HEK293T (cell line): ENCODE data around the gene HLCS.

Experiments
- ARNT ChIP-seq: fragments of 450-650 bp; IDR thresholded peaks from 2 replicates; pipeline ENCODE4 v1.6.1; 2017; ENCODE audit warnings: mild to moderate bottlenecking
- ELF4 ChIP-seq: fragments of 450-650 bp; IDR thresholded peaks from 2 replicates; pipeline ENCODE4 v1.6.1; 2017; ENCODE audit warnings: antibody characterized with exemption
- FOXA1 ChIP-seq: fragments of 450-650 bp; IDR thresholded peaks from 2 replicates; pipeline ENCODE4 v1.6.1; 2016; ENCODE audit warnings: mild to moderate bottlenecking
- FOXK2 ChIP-seq: fragments of 450-650 bp; IDR thresholded peaks from 2 replicates; pipeline ENCODE4 v1.6.1; 2016; ENCODE audit warnings: mild to moderate bottlenecking
- FOXM1 ChIP-seq: fragments of 450-650 bp; IDR thresholded peaks from 2 replicates; pipeline ENCODE4 v1.6.1; 2017; ENCODE audit warnings: mild to moderate bottlenecking, borderline replicate concordance
- NFRKB ChIP-seq: fragments of 450-650 bp; IDR thresholded peaks from 2 replicates; pipeline ENCODE4 v1.6.1; 2016; ENCODE audit warnings: mild to moderate bottlenecking, moderate library complexity
- PKNOX1 ChIP-seq: fragments of 450-650 bp; IDR thresholded peaks from 2 replicates; pipeline ENCODE4 v1.6.1; 2016
- SP1 ChIP-seq: fragments of 450-650 bp; IDR thresholded peaks from 2 replicates; pipeline ENCODE4 v1.6.1; 2017
- SUZ12 ChIP-seq: fragments of 450-650 bp; IDR thresholded peaks from 2 replicates; pipeline ENCODE4 v1.6.1; 2016; ENCODE audit warnings: mild to moderate bottlenecking

DNA sequence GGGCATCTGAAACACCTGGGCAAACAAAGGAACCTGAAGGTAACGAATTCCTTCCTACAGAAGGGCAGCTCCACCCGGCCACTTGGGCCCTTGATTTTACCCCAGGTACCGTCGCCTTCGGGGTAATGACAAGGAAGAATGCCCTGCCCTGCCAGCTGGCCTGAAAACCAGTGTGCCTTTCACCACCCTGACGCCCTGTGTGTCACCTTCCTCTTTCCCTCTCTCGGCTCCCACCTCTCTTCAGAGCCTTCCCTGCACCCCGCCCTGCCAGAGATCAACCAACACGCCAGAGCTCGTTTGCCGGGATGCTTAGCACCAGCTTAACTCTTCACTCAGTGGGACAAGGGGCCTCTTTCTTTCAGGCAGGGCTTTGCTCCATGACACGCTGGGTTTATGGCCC is 181.5 kb downstream of the HLCS start:
- TF ChIP-seq SP1 = no peak
- TF ChIP-seq SUZ12 = no peak
- no peak for TF ChIP-seq ELF4
- TF ChIP-seq NFRKB = no peak
- TF ChIP-seq FOXK2 = no peak
- TF ChIP-seq ARNT = no peak
- TF ChIP-seq FOXM1 = no peak
- TF ChIP-seq PKNOX1 = no peak
- no peak for TF ChIP-seq FOXA1
